ENCODE results near the gene CNBP.
"Not testable (repeated sequence)": the region's sequence is repeated elsewhere in the genome, so short reads cannot be mapped to it uniquely, and the experiment has no call there.

Gene CNBP

DNA sequence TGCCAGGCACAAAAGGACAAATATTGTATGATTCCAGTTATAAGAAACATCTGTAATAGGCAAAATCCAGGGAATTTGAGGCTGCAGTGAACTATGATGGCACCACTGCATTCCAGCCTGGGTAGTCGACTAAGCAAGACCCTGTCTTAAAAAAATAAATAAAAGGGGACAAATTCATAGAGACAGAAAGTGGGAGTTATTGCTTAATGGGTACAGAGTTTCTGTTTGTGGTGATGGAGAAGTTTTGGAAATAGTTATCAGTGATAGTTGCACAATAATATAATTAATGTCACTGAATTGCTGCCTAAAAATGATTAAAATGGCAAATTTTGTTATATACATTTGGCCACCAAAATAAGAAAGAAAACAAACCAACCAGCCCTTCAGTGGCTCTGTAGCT is 27.6 kb upstream of the CNBP start:
- Histone ChIP-seq H3K27ac (ENCODE audit: low read depth, low read length) (no peak overlapping the region), H3K4me1 (ENCODE audit: control insufficient read depth, insufficient read depth, low read length) (no peaks in the 10 kb centered on the region), H3K27me3 (ENCODE audit: control insufficient read depth, insufficient read depth, low read length) (no peaks in the 10 kb centered on the region), H3K36me3 (ENCODE audit: control insufficient read depth, insufficient read depth, low read length) (no peaks in the 10 kb centered on the region), H3K4me3 (ENCODE audit: low read depth, low read length) (no peak overlapping the region), H3K9ac (ENCODE audit: low read depth, low read length) (no peak overlapping the region), H3K9me3 (ENCODE audit: control insufficient read depth, insufficient read depth, low read length) (no peaks in the 10 kb centered on the region)

DNA sequence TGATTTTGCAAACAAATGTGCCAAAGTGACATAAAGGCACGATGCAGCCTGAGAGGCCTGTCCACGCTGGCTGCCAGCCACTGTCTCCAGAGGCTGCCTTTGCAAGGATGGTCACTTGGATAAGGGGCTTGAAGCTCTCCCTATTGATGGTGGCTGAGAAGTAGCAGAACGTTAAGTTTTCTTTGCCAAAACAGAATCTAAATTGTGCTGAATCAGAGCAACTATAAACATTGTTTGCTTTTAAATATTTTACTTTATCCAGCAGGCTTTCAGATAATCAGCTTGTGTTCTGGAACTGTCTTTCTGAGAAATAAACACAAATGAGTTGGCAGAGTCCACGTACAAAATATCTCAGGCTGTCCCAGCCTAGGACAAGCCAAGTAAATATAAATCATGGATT is 23.8 kb upstream of the CNBP start:
- Histone ChIP-seq H3K9ac (ENCODE audit: low read depth, low read length) (no peak overlapping the region), H3K4me1 (ENCODE audit: control insufficient read depth, insufficient read depth, low read length) (no peaks in the 10 kb centered on the region), H3K9me3 (ENCODE audit: control insufficient read depth, insufficient read depth, low read length) (no peaks in the 10 kb centered on the region), H3K27ac (ENCODE audit: low read depth, low read length) (no peak overlapping the region), H3K27me3 (ENCODE audit: control insufficient read depth, insufficient read depth, low read length) (no peaks in the 10 kb centered on the region), H3K36me3 (ENCODE audit: control insufficient read depth, insufficient read depth, low read length) (no peaks in the 10 kb centered on the region), H3K4me3 (ENCODE audit: low read depth, low read length) (no peak overlapping the region)

DNA sequence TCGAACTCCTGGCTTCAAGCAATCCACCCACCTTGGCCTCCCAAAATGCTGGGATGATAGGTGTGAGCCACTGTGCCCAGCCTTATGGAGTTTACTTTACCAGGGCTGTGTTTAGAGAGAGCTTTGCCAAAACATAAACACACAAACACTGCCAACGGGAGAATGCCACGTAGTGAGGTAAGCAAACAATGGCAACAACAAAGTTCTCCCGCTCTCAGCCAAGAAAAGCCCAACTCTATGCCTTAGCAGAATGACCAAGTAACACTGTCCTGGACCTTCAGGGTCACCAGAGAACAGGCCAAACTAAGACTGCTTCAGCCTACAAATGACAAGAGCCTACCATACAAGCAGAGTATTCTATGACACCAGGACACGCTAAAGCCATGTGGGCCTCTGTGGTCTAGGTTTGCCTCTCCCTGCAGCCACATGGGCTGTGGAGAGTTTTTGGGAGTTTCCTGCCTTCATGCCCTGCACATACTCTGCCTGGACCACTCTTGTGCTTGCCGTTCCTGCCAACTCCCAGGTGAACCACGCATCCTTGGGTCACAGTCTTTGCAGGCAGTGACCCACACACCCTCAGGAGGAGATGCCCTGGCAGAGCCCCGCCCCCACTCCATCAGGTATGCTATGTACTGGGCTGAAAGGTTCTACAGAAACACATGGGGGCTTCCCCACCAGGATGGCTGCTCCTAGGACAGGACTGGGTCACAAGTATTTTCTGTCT is 21.6 kb upstream of the CNBP start:
- Histone ChIP-seq H3K27ac (ENCODE audit: low read depth, low read length) (no peak overlapping the region), H3K9me3 (ENCODE audit: control insufficient read depth, insufficient read depth, low read length) (no peaks in the 10 kb centered on the region), H3K36me3 (ENCODE audit: control insufficient read depth, insufficient read depth, low read length) (no peaks in the 10 kb centered on the region), H3K27me3 (ENCODE audit: control insufficient read depth, insufficient read depth, low read length) (no peaks in the 10 kb centered on the region), H3K9ac (ENCODE audit: low read depth, low read length) (no peak overlapping the region), H3K4me1 (ENCODE audit: control insufficient read depth, insufficient read depth, low read length) (no peaks in the 10 kb centered on the region), H3K4me3 (ENCODE audit: low read depth, low read length) (no peak overlapping the region)

DNA sequence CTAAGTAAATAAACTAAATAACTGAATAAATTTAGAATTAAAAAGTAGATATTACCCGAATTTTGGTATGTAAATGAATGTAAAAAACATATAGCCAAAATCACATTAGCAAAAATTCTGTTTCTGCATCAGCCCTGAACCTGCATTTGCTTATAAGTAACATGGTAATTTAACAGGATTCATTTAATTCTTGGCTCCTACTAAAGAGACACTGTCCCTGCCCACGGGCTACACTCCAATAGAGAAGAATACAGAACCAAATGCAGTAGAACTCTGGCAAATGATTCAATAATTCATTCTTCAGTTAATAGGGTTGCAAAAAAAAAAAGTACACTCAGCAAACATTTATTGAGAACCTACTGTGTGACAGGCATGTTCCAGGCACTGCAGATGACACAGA is 20.8 kb upstream of the CNBP start:
- no peaks in the 10 kb centered on the region for H3K4me1 ChIP-seq (ENCODE audit: control insufficient read depth, insufficient read depth, low read length)
- H3K9me3 ChIP-seq (ENCODE audit: control insufficient read depth, insufficient read depth, low read length), result no peaks in the 10 kb centered on the region
- no peaks in the 10 kb centered on the region for H3K27me3 ChIP-seq (ENCODE audit: control insufficient read depth, insufficient read depth, low read length)
- no peak overlapping the region for H3K9ac ChIP-seq (ENCODE audit: low read depth, low read length)
- no peaks in the 10 kb centered on the region for H3K36me3 ChIP-seq (ENCODE audit: control insufficient read depth, insufficient read depth, low read length)
- no peak overlapping the region for H3K27ac ChIP-seq (ENCODE audit: low read depth, low read length)
- no peak overlapping the region for H3K4me3 ChIP-seq (ENCODE audit: low read depth, low read length)

- H3K9me3 ChIP-seq (ENCODE audit: control insufficient read depth, insufficient read depth, low read length), result no peaks in the 10 kb centered on the region
- no peaks in the 10 kb centered on the region for H3K27me3 ChIP-seq (ENCODE audit: control insufficient read depth, insufficient read depth, low read length)
- H3K9ac ChIP-seq (ENCODE audit: low read depth, low read length), result no peak overlapping the region
- no peak overlapping the region for H3K4me3 ChIP-seq (ENCODE audit: low read depth, low read length)
- H3K36me3 ChIP-seq (ENCODE audit: control insufficient read depth, insufficient read depth, low read length), result no peaks in the 10 kb centered on the region
- no peak overlapping the region for H3K27ac ChIP-seq (ENCODE audit: low read depth, low read length)
- no peaks in the 10 kb centered on the region for H3K4me1 ChIP-seq (ENCODE audit: control insufficient read depth, insufficient read depth, low read length)
These were observed 15.7 kb upstream of the CNBP start for GRCh38 chr3:129199366-129199765.

GRCh38 chr3:129197321-129197720 is 13.6 kb upstream of the CNBP start:
- Histone ChIP-seq H3K4me1 (ENCODE audit: control insufficient read depth, insufficient read depth, low read length) (no peaks in the 10 kb centered on the region), H3K27me3 (ENCODE audit: control insufficient read depth, insufficient read depth, low read length) (no peaks in the 10 kb centered on the region), H3K27ac (ENCODE audit: low read depth, low read length) (no peak overlapping the region), H3K9me3 (ENCODE audit: control insufficient read depth, insufficient read depth, low read length) (no peaks in the 10 kb centered on the region), H3K36me3 (ENCODE audit: control insufficient read depth, insufficient read depth, low read length) (no peaks in the 10 kb centered on the region), H3K4me3 (ENCODE audit: low read depth, low read length) (no peak overlapping the region), H3K9ac (ENCODE audit: low read depth, low read length) (no peak overlapping the region)

DNA sequence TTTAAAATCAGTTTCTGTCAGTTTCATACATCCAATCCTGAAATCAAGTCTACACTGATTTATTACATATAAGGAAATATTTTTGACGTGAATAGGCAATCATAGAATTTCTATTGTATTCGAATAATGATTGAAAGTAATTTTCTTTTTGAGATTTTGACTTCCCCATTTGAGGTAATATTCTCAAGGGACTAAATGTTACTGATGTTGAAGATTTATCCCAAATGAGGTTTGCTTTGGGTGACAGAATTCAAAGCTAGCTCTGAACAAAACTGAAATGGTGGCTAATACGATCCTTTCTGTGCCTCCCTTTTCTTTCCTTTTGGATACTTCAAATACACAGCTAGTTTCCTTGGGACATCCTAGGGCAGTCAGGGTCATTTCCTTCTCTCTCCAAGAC is 12.9 kb upstream of the CNBP start:
- no peak overlapping the region for H3K9ac ChIP-seq (ENCODE audit: low read depth, low read length)
- H3K9me3 ChIP-seq (ENCODE audit: control insufficient read depth, insufficient read depth, low read length), result no peaks in the 10 kb centered on the region
- H3K4me1 ChIP-seq (ENCODE audit: control insufficient read depth, insufficient read depth, low read length), result no peaks in the 10 kb centered on the region
- no peak overlapping the region for H3K4me3 ChIP-seq (ENCODE audit: low read depth, low read length)
- no peaks in the 10 kb centered on the region for H3K27me3 ChIP-seq (ENCODE audit: control insufficient read depth, insufficient read depth, low read length)
- no peak overlapping the region for H3K27ac ChIP-seq (ENCODE audit: low read depth, low read length)
- no peaks in the 10 kb centered on the region for H3K36me3 ChIP-seq (ENCODE audit: control insufficient read depth, insufficient read depth, low read length)

DNA sequence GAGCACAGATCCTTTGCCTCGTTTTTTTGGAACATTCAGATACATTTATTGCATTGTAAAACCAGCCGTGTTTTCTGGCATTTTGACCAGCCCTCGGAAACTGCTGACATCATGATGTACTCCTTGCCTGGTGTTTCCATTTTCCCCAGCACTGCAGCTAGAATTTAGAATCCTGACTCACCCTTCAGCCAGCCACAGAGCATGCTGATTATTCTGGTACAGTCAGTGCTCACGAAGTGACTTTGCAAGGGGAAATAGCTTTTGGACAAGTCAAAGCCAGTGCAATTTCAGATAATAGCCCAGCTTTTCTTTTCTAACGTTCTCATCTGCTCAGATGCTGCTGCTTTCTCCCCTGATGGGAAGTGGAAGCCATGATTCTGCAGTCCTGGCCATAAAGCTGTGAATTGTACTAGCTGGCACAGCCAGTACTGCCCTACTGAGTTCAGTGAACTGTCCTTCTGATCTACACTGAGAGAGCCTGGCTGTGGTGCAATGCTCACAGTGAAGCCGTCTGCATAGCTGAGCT is 12.1 kb upstream of the CNBP start:
- H3K27me3 ChIP-seq (ENCODE audit: control insufficient read depth, insufficient read depth, low read length), result no peaks in the 10 kb centered on the region
- no peak overlapping the region for H3K4me3 ChIP-seq (ENCODE audit: low read depth, low read length)
- H3K9me3 ChIP-seq (ENCODE audit: control insufficient read depth, insufficient read depth, low read length), result no peaks in the 10 kb centered on the region
- no peak overlapping the region for H3K9ac ChIP-seq (ENCODE audit: low read depth, low read length)
- no peaks in the 10 kb centered on the region for H3K36me3 ChIP-seq (ENCODE audit: control insufficient read depth, insufficient read depth, low read length)
- H3K27ac ChIP-seq (ENCODE audit: low read depth, low read length), result no peak overlapping the region
- no peaks in the 10 kb centered on the region for H3K4me1 ChIP-seq (ENCODE audit: control insufficient read depth, insufficient read depth, low read length)

DNA sequence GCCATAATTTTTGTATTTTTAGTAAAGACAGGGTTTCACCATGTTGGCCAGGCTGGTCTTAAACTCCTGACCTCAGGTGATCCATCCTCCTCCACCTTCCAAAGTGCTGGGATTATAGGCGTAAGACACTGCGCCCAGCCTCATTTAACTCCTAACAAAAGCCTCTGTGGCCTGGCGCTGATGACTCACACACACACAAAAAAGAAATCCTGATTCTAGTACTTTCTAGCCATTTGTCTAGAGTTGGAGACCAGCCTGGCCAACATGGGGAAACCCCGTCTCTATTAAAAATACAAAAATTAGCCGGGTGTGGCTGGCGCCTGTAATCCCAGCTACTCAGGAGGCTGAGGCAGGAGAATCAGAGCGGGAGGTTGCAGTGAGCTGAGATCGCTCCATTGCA is 6.1 kb upstream of the CNBP start:
- not testable (repeated sequence) for H3K27ac ChIP-seq (ENCODE audit: low read depth, low read length); H3K9ac ChIP-seq (ENCODE audit: low read depth, low read length); H3K4me3 ChIP-seq (ENCODE audit: low read depth, low read length); H3K27me3 ChIP-seq (ENCODE audit: control insufficient read depth, insufficient read depth, low read length); H3K4me1 ChIP-seq (ENCODE audit: control insufficient read depth, insufficient read depth, low read length); H3K9me3 ChIP-seq (ENCODE audit: control insufficient read depth, insufficient read depth, low read length); H3K36me3 ChIP-seq (ENCODE audit: control insufficient read depth, insufficient read depth, low read length)

DNA sequence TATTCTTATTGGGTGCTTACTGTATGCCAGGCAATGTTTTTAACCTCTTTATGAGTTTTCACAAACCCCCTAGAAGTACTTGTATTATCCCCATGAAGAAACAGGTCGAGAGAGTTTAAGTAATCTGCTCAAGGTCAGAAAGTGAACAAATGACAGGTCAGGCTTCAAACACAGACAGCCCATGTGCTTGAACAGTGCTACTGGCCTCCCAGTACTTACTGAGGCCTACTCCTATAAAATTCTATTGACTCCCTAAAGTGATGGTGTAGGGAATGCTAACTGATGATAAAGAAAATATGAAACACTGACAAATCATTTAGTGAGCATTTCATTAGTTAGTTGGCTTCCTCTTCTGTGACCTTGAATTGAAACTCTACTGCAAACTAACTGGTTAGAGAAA is 4.2 kb upstream of the CNBP start:
- H3K4me1 ChIP-seq (ENCODE audit: control insufficient read depth, insufficient read depth, low read length), result 0 out of 2 replicates have a peak, but pooled peaks cover 3% of the 10 kb centered on the region
- H3K27me3 ChIP-seq (ENCODE audit: control insufficient read depth, insufficient read depth, low read length), result no peaks in the 10 kb centered on the region
- H3K9ac ChIP-seq (ENCODE audit: low read depth, low read length), result no peak overlapping the region
- H3K4me3 ChIP-seq (ENCODE audit: low read depth, low read length), result no peak overlapping the region
- H3K9me3 ChIP-seq (ENCODE audit: control insufficient read depth, insufficient read depth, low read length), result no peaks in the 10 kb centered on the region
- H3K27ac ChIP-seq (ENCODE audit: low read depth, low read length), result no peak overlapping the region
- H3K36me3 ChIP-seq (ENCODE audit: control insufficient read depth, insufficient read depth, low read length), result no peaks in the 10 kb centered on the region

DNA sequence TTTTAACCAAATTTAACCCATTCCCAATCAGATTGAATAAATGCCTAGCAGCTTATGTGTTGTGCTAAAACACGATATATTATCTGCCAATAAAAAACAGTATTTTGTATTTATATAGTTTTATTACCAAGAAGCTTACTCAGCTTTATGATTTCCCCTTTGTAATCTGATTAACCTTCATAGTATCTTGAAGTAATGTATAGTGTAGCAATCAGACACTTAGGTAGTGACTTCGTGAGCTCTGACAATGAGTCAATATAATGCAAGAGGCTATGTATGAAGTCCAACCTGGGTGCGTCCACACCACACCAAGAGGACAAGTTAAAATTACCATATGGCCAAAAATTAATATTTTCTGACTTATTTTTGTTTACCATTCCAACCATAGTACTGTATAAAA is 2.1 kb upstream of the CNBP start:
- no peaks in the 10 kb centered on the region for H3K9me3 ChIP-seq (ENCODE audit: control insufficient read depth, insufficient read depth, low read length)
- H3K9ac ChIP-seq (ENCODE audit: low read depth, low read length), result no peak overlapping the region

More for the DNA sequence above, 2.1 kb upstream of the CNBP start:
- 0 out of 2 replicates have a peak, but pooled peaks cover 3% of the 10 kb centered on the region for H3K4me1 ChIP-seq (ENCODE audit: control insufficient read depth, insufficient read depth, low read length)
- H3K4me3 ChIP-seq (ENCODE audit: low read depth, low read length), result no peak overlapping the region
- H3K27me3 ChIP-seq (ENCODE audit: control insufficient read depth, insufficient read depth, low read length), result no peaks in the 10 kb centered on the region
- H3K36me3 ChIP-seq (ENCODE audit: control insufficient read depth, insufficient read depth, low read length), result peaks cover 8% of the 10 kb centered on the region
- no peak overlapping the region for H3K27ac ChIP-seq (ENCODE audit: low read depth, low read length)
